ENCODE results near the gene AP3S2.

GRCh38 chr15:89813381-89814111 lies 80.2 kb downstream of the AP3S2 start:
- TF ChIP-seq, protein P1, sequence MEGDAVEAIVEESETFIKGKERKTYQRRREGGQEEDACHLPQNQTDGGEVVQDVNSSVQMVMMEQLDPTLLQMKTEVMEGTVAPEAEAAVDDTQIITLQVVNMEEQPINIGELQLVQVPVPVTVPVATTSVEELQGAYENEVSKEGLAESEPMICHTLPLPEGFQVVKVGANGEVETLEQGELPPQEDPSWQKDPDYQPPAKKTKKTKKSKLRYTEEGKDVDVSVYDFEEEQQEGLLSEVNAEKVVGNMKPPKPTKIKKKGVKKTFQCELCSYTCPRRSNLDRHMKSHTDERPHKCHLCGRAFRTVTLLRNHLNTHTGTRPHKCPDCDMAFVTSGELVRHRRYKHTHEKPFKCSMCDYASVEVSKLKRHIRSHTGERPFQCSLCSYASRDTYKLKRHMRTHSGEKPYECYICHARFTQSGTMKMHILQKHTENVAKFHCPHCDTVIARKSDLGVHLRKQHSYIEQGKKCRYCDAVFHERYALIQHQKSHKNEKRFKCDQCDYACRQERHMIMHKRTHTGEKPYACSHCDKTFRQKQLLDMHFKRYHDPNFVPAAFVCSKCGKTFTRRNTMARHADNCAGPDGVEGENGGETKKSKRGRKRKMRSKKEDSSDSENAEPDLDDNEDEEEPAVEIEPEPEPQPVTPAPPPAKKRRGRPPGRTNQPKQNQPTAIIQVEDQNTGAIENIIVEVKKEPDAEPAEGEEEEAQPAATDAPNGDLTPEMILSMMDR (IDR thresholded peaks at IDR 0.05; ENCODE audit: borderline replicate concordance, extremely low read depth, low read length, poor library complexity, severe bottlenecking) = no peak
- TF ChIP-seq EZH2 (IDR thresholded peaks at IDR 0.05; ENCODE audit: borderline replicate concordance, low read depth, low read length, severe bottlenecking) = no peak
